Activated CD8-positive, alpha-beta memory T cell treated with anti-CD3 and anti-CD28 coated beads, Interleukin-2, amount 50 U/mL, for 48 hours (primary cell): ENCODE results near the gene MED9.

Source experiments
- DNase-seq: peaks from one replicate; pipeline ENCODE4 v3.0.0-alpha.2; 2020

MED9 gene

GRCh38 chr17:17518014-17518413 lies 41.2 kb downstream of the MED9 start:
- DNase-seq = no peak

DNA sequence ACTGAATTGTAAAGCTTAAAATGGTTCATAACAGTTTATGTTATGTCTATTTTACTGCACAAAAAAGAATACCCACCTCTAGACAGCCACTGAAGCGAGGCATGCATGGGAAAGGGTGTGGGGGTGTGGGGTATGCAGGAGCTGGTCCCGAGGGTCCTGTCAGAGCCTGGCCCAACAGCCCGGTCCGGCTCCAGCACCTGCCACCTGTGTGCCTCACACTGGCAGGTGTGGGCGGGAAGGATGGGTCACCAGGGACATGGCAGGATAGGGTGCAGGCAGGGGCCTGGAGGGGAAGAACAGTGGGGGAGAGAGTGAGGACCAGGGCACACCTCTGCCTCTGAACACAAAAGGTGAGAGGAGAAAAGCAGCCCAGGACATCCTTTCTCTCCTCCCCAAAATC lies 42.2 kb downstream of the MED9 start:
- DNase-seq = no peak

- no peak for DNase-seq
Observed at GRCh38 chr17:17519886-17520285, 43.1 kb downstream of the MED9 start.

GRCh38 chr17:17520599-17521232 lies 43.9 kb downstream of the MED9 start:
- DNase-seq = no peak

DNA sequence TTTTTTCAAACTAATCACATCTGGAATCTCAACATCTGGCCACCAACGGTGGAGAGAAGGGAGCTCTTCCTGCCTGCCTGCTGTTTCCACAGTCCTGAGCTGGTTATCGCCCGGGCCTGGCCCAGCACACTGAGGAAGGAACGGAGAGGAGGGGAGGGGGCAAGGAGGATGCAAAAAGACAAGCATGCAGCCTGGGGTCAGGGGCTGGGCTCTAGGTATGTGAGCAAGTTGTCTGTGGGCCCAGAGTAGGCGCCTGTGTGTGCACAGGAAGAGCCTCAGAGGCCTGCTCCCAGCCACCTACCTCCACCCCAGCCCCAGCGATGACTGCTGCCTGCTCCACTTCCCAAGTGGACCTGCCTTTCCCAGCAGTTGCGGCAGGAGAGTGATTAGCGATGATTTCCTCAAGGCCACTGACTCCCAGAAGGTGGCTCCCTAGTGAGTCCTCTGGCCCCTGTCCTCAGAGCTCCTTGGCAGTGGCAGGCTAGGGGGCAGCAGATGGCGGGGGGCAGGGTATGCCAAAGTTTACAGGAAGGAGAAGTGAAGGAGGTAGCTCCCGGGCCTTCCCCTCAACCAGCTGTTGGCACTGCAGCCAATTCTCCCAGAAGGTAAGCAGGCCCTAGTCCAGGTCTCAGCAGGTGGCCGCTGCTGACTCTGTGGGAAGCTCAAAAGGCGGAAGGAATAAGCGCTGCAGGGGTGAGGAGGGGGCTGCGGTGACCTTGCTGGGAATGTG lies 46.4 kb downstream of the MED9 start:
- DNase-seq = no peak

GRCh38 chr17:17523731-17524490 lies 47.1 kb downstream of the MED9 start:
- no peak for DNase-seq

- no peak for DNase-seq
Observed at GRCh38 chr17:17525311-17525710, 48.5 kb downstream of the MED9 start.

- DNase-seq = no peak
Observed at GRCh38 chr17:17525956-17526355, 49.2 kb downstream of the MED9 start.

- DNase-seq = no peak
Observed at GRCh38 chr17:17526369-17526768, 49.6 kb downstream of the MED9 start.

DNA sequence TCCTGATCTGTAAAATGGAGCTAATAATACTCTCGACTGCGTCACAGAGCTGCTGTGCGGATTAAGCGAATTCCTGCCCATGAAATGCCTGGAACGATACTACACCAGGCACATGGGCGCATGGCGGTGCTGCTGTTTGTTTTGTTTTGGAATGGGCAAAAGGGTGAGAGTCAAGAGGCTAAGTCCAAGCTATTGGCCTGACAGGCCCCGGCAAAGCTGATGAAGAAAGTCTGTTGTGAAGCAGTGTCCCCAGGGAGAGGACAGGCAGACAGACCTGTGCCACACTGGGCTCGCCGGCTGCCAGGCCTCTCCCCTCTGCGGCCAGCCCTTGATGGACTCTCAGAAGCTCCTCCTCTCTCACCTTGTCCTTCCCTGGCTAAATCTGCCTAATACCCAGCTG lies 50.7 kb downstream of the MED9 start:
- no peak for DNase-seq

- no peak for DNase-seq
Observed at GRCh38 chr17:17527956-17528500, 51.2 kb downstream of the MED9 start.

GRCh38 chr17:17528696-17529652 lies 52.2 kb downstream of the MED9 start:
- no peak for DNase-seq

DNA sequence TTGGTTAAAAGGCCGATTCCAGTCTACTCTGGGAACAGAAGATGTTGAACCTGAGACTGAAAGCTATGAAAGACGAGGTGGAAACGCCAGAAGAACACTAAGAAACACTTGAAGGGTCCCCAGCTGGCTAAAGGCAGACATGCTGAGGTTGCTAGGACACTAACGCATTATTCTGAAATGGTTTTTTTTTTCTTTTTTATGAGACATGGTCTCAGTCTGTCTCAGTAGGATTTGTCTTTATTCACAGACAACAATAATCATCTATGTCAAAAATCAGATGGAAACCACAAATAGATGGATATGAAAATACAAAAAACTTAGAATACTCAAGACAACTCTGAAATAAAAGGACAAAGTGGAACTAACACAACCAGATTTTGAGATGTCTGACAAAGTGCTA lies 54.4 kb downstream of the MED9 start:
- no peak for DNase-seq

GRCh38 chr17:17532991-17533390 lies 56.2 kb downstream of the MED9 start:
- DNase-seq = no peak

- DNase-seq = no peak
Observed at GRCh38 chr17:17533901-17534441, 57.2 kb downstream of the MED9 start.

DNA sequence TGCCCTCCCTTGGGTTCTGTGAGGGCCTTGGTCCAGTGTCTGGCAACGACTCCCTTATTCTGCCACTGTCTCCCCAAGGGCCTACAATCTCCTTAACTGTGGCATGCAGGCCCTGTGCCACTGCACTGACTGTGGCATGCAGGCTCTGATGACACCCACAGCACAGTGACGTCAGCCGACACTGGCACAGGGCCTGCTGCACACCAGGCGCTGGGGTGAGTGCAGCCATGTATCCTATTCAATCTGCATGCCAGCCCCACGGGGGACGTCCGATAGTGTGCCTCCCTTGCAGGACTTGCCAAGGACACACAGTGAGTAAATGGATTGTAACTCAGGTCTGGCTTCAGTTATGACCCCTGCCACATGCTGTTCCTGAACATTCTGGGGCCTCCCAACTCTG lies 59.2 kb downstream of the MED9 start:
- DNase-seq = no peak

GRCh38 chr17:17536702-17537101 lies 59.9 kb downstream of the MED9 start:
- DNase-seq = no peak

DNA sequence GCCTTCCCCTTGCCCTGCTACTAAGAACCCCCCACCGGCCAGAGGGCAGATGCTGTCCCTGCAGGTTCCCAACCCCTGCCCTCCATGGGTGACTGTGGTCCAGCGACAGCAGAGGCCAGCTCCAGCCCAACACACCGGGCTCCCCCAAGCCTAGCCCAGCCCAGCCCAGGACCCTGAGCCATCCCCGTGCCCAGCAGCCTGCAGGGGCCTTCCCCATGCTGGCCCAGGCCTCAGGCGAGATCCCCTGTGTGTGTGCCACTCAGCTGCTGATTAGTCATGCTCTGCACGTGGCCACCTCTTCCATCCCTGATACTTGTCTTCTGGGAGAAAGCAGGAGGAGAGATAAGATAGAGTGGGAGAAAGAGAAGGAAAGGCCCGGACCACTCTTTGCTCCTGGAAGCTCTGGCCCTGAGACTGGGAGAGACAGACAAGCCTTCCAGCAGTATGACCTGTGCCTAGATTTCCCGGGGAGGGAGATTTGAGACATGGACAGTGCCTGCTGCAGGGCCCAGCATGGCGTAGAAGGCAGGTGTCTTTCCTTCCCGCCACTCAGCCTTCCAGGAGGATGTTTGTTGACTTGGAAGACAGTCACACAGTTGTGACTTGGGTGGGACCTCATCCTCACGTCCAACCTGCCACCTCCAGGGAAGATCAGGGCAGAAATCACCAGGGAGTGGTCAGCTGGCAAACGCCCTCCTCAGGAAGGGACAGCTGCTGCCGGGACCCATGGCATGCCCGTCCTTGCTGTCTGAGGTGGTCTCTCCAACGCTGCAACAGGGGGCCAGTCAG lies 60.7 kb downstream of the MED9 start:
- no peak for DNase-seq

DNA sequence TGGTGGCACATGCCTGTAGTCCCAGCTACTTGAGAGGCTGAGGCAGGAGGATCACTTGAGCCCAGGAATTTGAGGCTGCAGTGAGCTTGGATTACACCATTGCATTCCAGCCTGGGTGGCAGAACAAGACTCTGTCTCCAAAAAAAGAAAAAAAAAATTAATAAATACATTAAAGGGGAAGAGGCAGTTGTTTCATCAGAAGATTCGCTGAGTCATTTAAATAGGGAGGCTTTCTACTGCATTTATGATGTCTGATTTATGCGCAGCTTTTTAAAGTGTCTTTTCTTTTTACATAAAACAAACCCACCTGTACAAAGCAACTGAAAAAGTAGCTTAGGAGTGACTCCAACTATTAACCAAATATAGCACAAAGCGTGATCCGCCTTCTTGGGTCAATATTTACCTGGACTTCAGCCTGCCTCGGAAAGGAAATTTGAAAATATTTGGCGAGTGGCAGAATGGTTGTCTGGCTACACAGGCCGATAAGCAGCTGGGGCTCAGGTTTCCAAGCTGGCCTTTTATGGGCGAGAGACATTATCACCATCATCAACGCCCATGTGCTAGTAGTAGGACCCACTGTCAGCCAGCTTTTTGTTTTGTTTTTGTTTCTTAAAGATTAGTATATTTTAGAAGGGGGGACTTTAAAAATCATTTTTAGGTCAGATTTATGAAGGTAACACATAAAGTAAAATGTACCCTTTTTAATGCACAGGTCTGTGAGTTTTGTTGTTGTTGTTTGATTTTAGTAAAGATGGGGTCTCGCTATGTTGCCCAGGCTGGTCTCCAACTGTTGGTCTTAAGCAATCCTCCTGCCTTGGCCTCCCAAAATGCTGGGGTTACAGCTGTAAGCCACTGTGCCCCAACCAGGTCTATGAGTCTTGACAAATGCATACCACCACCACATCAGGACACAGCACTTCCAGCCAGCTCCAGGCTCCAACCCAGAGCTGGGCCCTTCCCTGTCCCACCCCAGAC lies 61.9 kb downstream of the MED9 start:
- DNase-seq = no peak

- DNase-seq = no peak
Observed at GRCh38 chr17:17539591-17539990, 62.8 kb downstream of the MED9 start.
